Measurements from ENCODE around the gene PFKP.

DNA sequence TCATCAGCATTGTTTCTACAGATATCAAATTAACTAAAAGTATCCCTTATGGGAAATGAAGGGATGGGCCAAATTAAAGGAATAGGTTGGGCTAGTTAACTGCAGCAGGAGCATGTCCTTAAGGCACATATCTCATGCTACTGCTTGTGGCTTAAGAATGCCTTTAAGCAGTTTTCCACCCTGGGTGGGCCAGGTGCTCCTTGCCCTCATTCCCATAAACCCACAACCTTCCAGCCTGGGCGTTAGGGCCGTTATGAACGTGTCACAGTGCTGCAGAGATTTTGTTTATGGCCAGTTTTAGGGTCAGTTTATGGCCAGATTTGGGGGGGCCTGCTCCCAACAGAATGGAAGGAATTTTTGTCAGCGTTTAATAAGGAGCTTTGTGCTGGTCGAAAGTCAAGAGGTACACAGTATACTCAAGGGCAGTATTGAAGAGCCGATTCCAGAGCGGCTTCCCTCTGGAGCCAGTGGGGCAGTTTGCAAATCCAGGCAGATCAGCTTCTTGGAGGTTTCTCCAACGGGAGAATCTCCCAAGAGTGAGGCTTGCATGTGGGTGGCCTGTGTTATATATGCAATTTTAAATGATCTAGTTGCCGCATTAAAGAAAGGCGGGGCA is 7.7 kb downstream of the PFKP start:
- TF ChIP-seq NPAS2 (CRISPR knock-in tag; IDR thresholded peaks at IDR 0.05; ENCODE audit: borderline replicate concordance) (no peak), ESRRA (IDR thresholded peaks at IDR 0.05; ENCODE audit: borderline replicate concordance, low read length) (no peak), NFE2L2 (conservative IDR thresholded peaks at IDR 0.05; ENCODE audit: low read length) (no peak), CTCF (IDR thresholded peaks at IDR 0.05) (no peak), POLR2A (IDR thresholded peaks at IDR 0.05; ENCODE audit: low read length) (no peak), JUN (IDR thresholded peaks at IDR 0.05) (no peak), RAD21 (conservative IDR thresholded peaks at IDR 0.05 in 1 of 2, IDR thresholded peaks at IDR 0.05 in 1 of 2) (no peak), JUNB (IDR thresholded peaks at IDR 0.05) (no peak)

All from A549 (cell line).